ENCODE measurements around the gene CDH23. TPM values are rescaled to one million over a fixed set of nuclear protein-coding genes. Genes with fewer than 3 reads are reported as not detected.

The CDH23 gene
- total and polyA plus RNA-seq, 2 of the 8 experiments (the other 6 are each of a cell fraction or from before 2014, with no cell fraction given) = 1.9 to 4.9 TPM

DNA sequence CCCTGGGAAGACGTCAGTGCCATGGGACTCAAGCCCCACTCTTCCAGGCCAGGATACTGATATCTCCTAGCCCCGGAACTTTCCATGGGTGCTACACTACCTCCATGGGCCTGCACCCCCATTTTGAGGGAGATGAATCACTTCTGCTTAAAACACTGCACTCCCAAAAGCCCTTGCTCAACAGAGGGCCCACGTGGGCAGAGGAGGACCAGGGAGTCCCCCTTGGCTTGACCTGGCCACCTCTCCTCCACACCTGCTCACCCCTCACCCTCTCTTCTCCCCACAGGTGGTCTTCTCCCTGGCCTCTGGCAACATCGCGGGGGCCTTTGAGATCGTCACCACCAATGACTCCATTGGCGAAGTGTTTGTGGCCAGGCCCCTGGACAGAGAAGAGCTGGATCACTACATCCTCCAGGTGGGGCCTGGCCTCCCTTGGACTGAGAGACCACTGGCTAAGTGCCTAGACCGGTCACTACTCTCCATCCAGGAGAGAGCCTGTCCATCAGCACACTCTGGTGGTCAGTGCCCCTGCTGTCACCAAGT lies 342.7 kb downstream of the CDH23 start:
- no peaks in the 10 kb centered on the region for H3K9me3 ChIP-seq (ENCODE audit: insufficient read depth in 2 of 2, low read depth in 1 of 2, low read length in 1 of 2)
- H3K27me3 ChIP-seq (replicated peaks in 1 of 4; ENCODE audit: control insufficient read depth in 3 of 4, extremely low read depth in 1 of 4, insufficient read depth in 3 of 4, low read length in 3 of 4) = no peaks in the 10 kb centered on the region
- H2BK120ac ChIP-seq (replicated peaks; ENCODE audit: low read depth, low read length) = no peak overlapping the region
- H3K36me3 ChIP-seq (ENCODE audit: control insufficient read depth in 2 of 4, insufficient read depth in 4 of 4, low read length in 3 of 4) = no peaks in the 10 kb centered on the region
- no peaks in the 10 kb centered on the region for H3K79me2 ChIP-seq (ENCODE audit: control insufficient read depth in 1 of 2, insufficient read depth in 2 of 2, low read length in 2 of 2)
- ChIA-PET CTCF (ENCODE audit: partially characterized antibody) (interaction anchor here (0.6 to 1.2 kb wide), 5 partner anchors 9 to 334 kb away, joined by 3 to 4 read pairs (median 3); partner anchors contain the start of gene C10orf105), POLR2A (ENCODE audit: partially characterized antibody) (interaction anchor here (0.6 kb wide), 1 partner anchor 20 kb away, joined by 3 read pairs; no protein-coding TSS in a partner anchor)
- 88% methylated on average over 8 of the region's 8 CpGs; no CpG with 5 or more reads in 1 of the 2 experiments for WGBS, 2 experiments (ENCODE audit: extremely low coverage in 1 of 2, insufficient coverage in 1 of 2, insufficient read length in 1 of 2, insufficient replicate concordance in 2 of 2, low coverage in 1 of 2, low lambda C conversion rate in 2 of 2, missing lambda C conversion rate in 1 of 2)
- no peak overlapping the region for H3K23ac ChIP-seq (ENCODE audit: insufficient read length)
- FAIRE-seq (no peak), DNase-seq (ENCODE audit: low read depth in 1 of 2, low spot score in 2 of 2) (no peak)
- H3K79me1 ChIP-seq (ENCODE audit: low read depth, low read length) = no peaks in the 10 kb centered on the region
- no peak overlapping the region for H2AFZ ChIP-seq (ENCODE audit: low read length)
- H3K14ac ChIP-seq (ENCODE audit: insufficient read length) = no peak overlapping the region
- H3K18ac ChIP-seq (ENCODE audit: extremely low read depth, low read length) = no peak overlapping the region
- H3K56ac ChIP-seq (replicated peaks; ENCODE audit: insufficient read length, low read depth, low read length) = no peak overlapping the region
- no peak overlapping the region for H2BK15ac ChIP-seq (ENCODE audit: low read length)
- no peaks in the 10 kb centered on the region for H3K23me2 ChIP-seq (ENCODE audit: low read depth, low read length)
- no peak overlapping the region for H4K91ac ChIP-seq (replicated peaks; ENCODE audit: insufficient read length, low read length)
- H2BK12ac ChIP-seq (ENCODE audit: low read depth, low read length) = no peak overlapping the region
- no peak overlapping the region for H3K9ac ChIP-seq (replicated peaks in 1 of 4; ENCODE audit: extremely low read depth in 1 of 4, low read depth in 3 of 4, low read length in 3 of 4)
- H4K8ac ChIP-seq (ENCODE audit: extremely low read depth, insufficient read depth, low read length) = no peak overlapping the region; the same call in 1 of the 2 replicates
- H2BK20ac ChIP-seq (ENCODE audit: low read length) = no peak overlapping the region
- H2BK5ac ChIP-seq (ENCODE audit: low read depth, low read length) = no peak overlapping the region
- H4K5ac ChIP-seq (ENCODE audit: insufficient read length, low read depth, low read length) = no peak overlapping the region
- peaks cover 0 to 9% (median 4%) of the 10 kb centered on the region in 4 experiments; a peak in 4 of 7 replicates for H3K4me1 ChIP-seq (replicated peaks in 1 of 4; ENCODE audit: control insufficient read depth in 3 of 4, insufficient read depth in 4 of 4, low read length in 3 of 4)
- TF ChIP-seq EZH2 (IDR thresholded peaks at IDR 0.05; ENCODE audit: low read depth, low read length, severe bottlenecking) = no peak
- no peak for TF ChIP-seq HDAC2 (IDR thresholded peaks at IDR 0.05; ENCODE audit: borderline replicate concordance in 1 of 2, low read depth in 2 of 2, low read length in 2 of 2)
- TF ChIP-seq TEAD4 (IDR thresholded peaks at IDR 0.05; ENCODE audit: low read depth, low read length) = no peak
- TF ChIP-seq TAF7 (optimal IDR thresholded peaks at IDR 0.05; ENCODE audit: borderline replicate concordance, low read depth, low read length) = no peak
- TF ChIP-seq ASH2L (IDR thresholded peaks at IDR 0.05; ENCODE audit: low read length) = no peak
- no peak for TF ChIP-seq POLR2A (IDR thresholded peaks at IDR 0.05; ENCODE audit: control extremely low read depth in 1 of 2, low read depth in 2 of 2, low read length in 2 of 2)
- no peak for TF ChIP-seq BCL11A (IDR thresholded peaks at IDR 0.05; ENCODE audit: low read depth in 2 of 2, low read length in 2 of 2)
- no peak for TF ChIP-seq CEBPB (IDR thresholded peaks at IDR 0.05; ENCODE audit: low read depth, low read length)
- no peak for TF ChIP-seq FOSL1 (IDR thresholded peaks at IDR 0.05; ENCODE audit: insufficient read depth, low read depth, low read length)
- TF ChIP-seq RAD21 (IDR thresholded peaks at IDR 0.05 in 1 of 2, conservative IDR thresholded peaks at IDR 0.05 in 1 of 2; ENCODE audit: low read depth in 2 of 2, low read length in 2 of 2) = no peak
- no peak for TF ChIP-seq BACH1 (IDR thresholded peaks at IDR 0.05; ENCODE audit: low read length)
- no peak for TF ChIP-seq CREB1 (IDR thresholded peaks at IDR 0.05)
- no peak for TF ChIP-seq BRCA1 (IDR thresholded peaks at IDR 0.05; ENCODE audit: low read depth, low read length)
- no peak overlapping the region for H2AK5ac ChIP-seq (ENCODE audit: low read depth, low read length)
- H3K4me3 ChIP-seq (ENCODE audit: extremely low read depth in 1 of 4, insufficient read depth in 2 of 4, low read depth in 3 of 4, low read length in 4 of 4) = no peak overlapping the region
- no peak overlapping the region for H3K4ac ChIP-seq (replicated peaks; ENCODE audit: insufficient read length, low read depth, low read length)
- H3K4me2 ChIP-seq (ENCODE audit: insufficient read depth in 1 of 2, low read depth in 2 of 2, low read length in 2 of 2) = no peak overlapping the region
- H4K20me1 ChIP-seq (replicated peaks in 1 of 2; ENCODE audit: control insufficient read depth in 1 of 2, insufficient read depth in 2 of 2, low read length in 2 of 2) = no peaks in the 10 kb centered on the region
- H3K27ac ChIP-seq (ENCODE audit: low read depth, low read length) = no peak overlapping the region
